ENCODE measurements around the gene URB1. TPM values are rescaled to one million over a fixed set of nuclear protein-coding genes. Genes with fewer than 3 reads are reported as not detected.
A peak's percentile ranks its signal among the peaks of the same experiment; 100 is the strongest.

Gene URB1
- polyA plus RNA-seq, 2 of the 4 experiments (the other 2 are of a cell fraction), result 8.7 to 10.1 TPM

GRCh38 chr21:32322103-32322502 lies 70.7 kb downstream of the URB1 start:
- ChIA-PET CTCF (no interaction called here), POLR2A (no interaction called here)
- H3K4me3 ChIP-seq, result no peak overlapping the region
- DNase-seq (ENCODE audit: low read depth in 1 of 2, low spot score in 1 of 2), result peak in 1 of 2 experiments; percentile 12
- TF ChIP-seq, protein P1, sequence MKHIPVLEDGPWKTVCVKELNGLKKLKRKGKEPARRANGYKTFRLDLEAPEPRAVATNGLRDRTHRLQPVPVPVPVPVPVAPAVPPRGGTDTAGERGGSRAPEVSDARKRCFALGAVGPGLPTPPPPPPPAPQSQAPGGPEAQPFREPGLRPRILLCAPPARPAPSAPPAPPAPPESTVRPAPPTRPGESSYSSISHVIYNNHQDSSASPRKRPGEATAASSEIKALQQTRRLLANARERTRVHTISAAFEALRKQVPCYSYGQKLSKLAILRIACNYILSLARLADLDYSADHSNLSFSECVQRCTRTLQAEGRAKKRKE (CRISPR knock-in tag; IDR thresholded peaks at IDR 0.05; ENCODE audit: low read depth), result no peak
- TF ChIP-seq CBX2 (IDR thresholded peaks at IDR 0.05; ENCODE audit: borderline replicate concordance, low read depth), result no peak
- TF ChIP-seq KDM1A (IDR thresholded peaks at IDR 0.05; ENCODE audit: low read depth), result no peak
- TF ChIP-seq MAFK (IDR thresholded peaks at IDR 0.05; ENCODE audit: partially characterized antibody), result no peak
- no peak for TF ChIP-seq MAX (IDR thresholded peaks at IDR 0.05)
- no peak for TF ChIP-seq EP300 (IDR thresholded peaks at IDR 0.05)
- TF ChIP-seq MAZ (IDR thresholded peaks at IDR 0.05; ENCODE audit: borderline replicate concordance, low read depth, low read length), result no peak
- TF ChIP-seq HOXB13 (CRISPR knock-in tag; IDR thresholded peaks at IDR 0.05; ENCODE audit: low read depth), result no peak
- FAIRE-seq, result no peak
- H3K4me2 ChIP-seq, result peak overlapping the region; percentile 52
- H3K4me1 ChIP-seq, result peaks cover 18% of the 10 kb centered on the region
- peak in 1 of 2 experiments; percentile 63; a peak in 3 of 6 replicates for ATAC-seq
- H3K9me3 ChIP-seq, result no peaks in the 10 kb centered on the region
- peak overlapping the region; percentile 47 to 71; a peak in 4 of 6 replicates for H3K27ac ChIP-seq
- WGBS (ENCODE audit: missing lambda C conversion rate), result 40% methylated on average over 12 of the region's 12 CpGs

GRCh38 chr21:32321480-32321879 lies 71.3 kb downstream of the URB1 start:
- CTCF ChIA-PET, result no interaction called here
- POLR2A ChIA-PET, result no interaction called here
- Histone ChIP-seq H3K4me1 (peaks cover 18% of the 10 kb centered on the region), H3K27ac (peak overlapping the region in 1 of 2 experiments; percentile 71; a peak in 2 of 6 replicates), H3K4me2 (no peak overlapping the region), H3K4me3 (no peak overlapping the region), H3K9me3 (no peaks in the 10 kb centered on the region)
- ATAC-seq, result no peak
- WGBS (ENCODE audit: missing lambda C conversion rate), result 98% methylated on average over 11 of the region's 13 CpGs
- FAIRE-seq, result no peak
- TF ChIP-seq RCOR1 (IDR thresholded peaks at IDR 0.05; ENCODE audit: low read depth, low read length), result no peak
- TF ChIP-seq TFCP2L1 (CRISPR knock-in tag; IDR thresholded peaks at IDR 0.05), result no peak
- TF ChIP-seq CBX2 (IDR thresholded peaks at IDR 0.05; ENCODE audit: borderline replicate concordance, low read depth), result no peak
- no peak for TF ChIP-seq CBX8 (IDR thresholded peaks at IDR 0.05)
- no peak for TF ChIP-seq JUNB (IDR thresholded peaks at IDR 0.05)
- TF ChIP-seq RAD21 (conservative IDR thresholded peaks at IDR 0.05 in 1 of 2, IDR thresholded peaks at IDR 0.05 in 1 of 2), result no peak
- TF ChIP-seq, protein P2, sequence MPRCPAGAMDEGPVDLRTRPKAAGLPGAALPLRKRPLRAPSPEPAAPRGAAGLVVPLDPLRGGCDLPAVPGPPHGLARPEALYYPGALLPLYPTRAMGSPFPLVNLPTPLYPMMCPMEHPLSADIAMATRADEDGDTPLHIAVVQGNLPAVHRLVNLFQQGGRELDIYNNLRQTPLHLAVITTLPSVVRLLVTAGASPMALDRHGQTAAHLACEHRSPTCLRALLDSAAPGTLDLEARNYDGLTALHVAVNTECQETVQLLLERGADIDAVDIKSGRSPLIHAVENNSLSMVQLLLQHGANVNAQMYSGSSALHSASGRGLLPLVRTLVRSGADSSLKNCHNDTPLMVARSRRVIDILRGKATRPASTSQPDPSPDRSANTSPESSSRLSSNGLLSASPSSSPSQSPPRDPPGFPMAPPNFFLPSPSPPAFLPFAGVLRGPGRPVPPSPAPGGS (IDR thresholded peaks at IDR 0.05), result no peak
- TF ChIP-seq POLR2A (IDR thresholded peaks at IDR 0.05; ENCODE audit: low read length), result no peak
- no peak for TF ChIP-seq FOXS1 (CRISPR knock-in tag; IDR thresholded peaks at IDR 0.05)
- TF ChIP-seq SREBF2 (IDR thresholded peaks at IDR 0.05), result no peak
- TF ChIP-seq KDM1A (IDR thresholded peaks at IDR 0.05; ENCODE audit: low read depth), result no peak
- TF ChIP-seq USF2 (IDR thresholded peaks at IDR 0.05), result no peak
- TF ChIP-seq NPAS2 (CRISPR knock-in tag; IDR thresholded peaks at IDR 0.05; ENCODE audit: borderline replicate concordance), result no peak
- TF ChIP-seq NFE2L2 (conservative IDR thresholded peaks at IDR 0.05; ENCODE audit: low read length), result no peak
- no peak for TF ChIP-seq ESRRA (IDR thresholded peaks at IDR 0.05; ENCODE audit: borderline replicate concordance, low read length)
- no peak for TF ChIP-seq HMGXB4 (CRISPR knock-in tag; IDR thresholded peaks at IDR 0.05; ENCODE audit: borderline replicate concordance)
- TF ChIP-seq EP300 (IDR thresholded peaks at IDR 0.05), result no peak
- DNase-seq (ENCODE audit: low read depth in 1 of 2, low spot score in 1 of 2), result no peak

All from A549 (cell line).